MG63 (cell line): ENCODE measurements around the gene CLDN19. TPM values are rescaled to one million over a fixed set of nuclear protein-coding genes. Genes with fewer than 3 reads are reported as not detected.
A peak's percentile ranks its signal among the peaks of the same experiment; 100 is the strongest.
"Not testable (repeated sequence)": the region's sequence is repeated elsewhere in the genome, so short reads cannot be mapped to it uniquely, and the experiment has no call there.

Source experiments
- DNase-seq: peaks from one replicate; pipeline ENCODE4 v3.0.0-alpha.2; 2020
- H3K27me3 ChIP-seq: fragments of 250-450 bp; sonication (Bioruptor Pico); 2 replicates; pipeline ENCODE4 v1.5.1; 2020; ENCODE audit warnings: mild to moderate bottlenecking, moderate library complexity
- H3K36me3 ChIP-seq: fragments of 250-450 bp; sonication (Bioruptor Pico); 2 replicates; pipeline ENCODE4 v1.5.1; 2020; ENCODE audit warnings: mild to moderate bottlenecking, moderate library complexity
- H3K4me3 ChIP-seq: fragments of 250-450 bp; sonication (Bioruptor Pico); 2 replicates; pipeline ENCODE4 v1.5.1; 2020; ENCODE audit warnings: mild to moderate bottlenecking, moderate library complexity
- H3K9me3 ChIP-seq: fragments of 250-450 bp; sonication (Bioruptor Pico); 2 replicates; pipeline ENCODE4 v1.5.1; 2020; ENCODE audit warnings: mild to moderate bottlenecking, moderate library complexity
- total RNA-seq: library from RNA; depleted of rRNA; stranded (reverse); fragments of >200 nt; shearing (Covaris generic); gene quantifications from 2 replicates; pipeline ENCODE4 v1.2.3, GENCODE V29; 2014; ENCODE audit warnings: low replicate concordance

CLDN19 gene
- total RNA-seq, 1 experiment from 2014 or later: not detected

- H3K9me3 ChIP-seq: no peaks in the 10 kb centered on the region
- DNase-seq: peak; percentile 99
- peaks cover 10% of the 10 kb centered on the region for H3K36me3 ChIP-seq
- H3K4me3 ChIP-seq: peak within 1 kb of the TSS; percentile 87
- no peaks in the 10 kb centered on the region for H3K27me3 ChIP-seq
Observed at GRCh38 chr1:42766741-42767509, 26.9 kb upstream of the CLDN19 start, which contains the start of the genes C1orf50 and P3H1. TSS of gene C1orf50 (plus strand) at chr1:42767249. CDS start at chr1:42767312, 63 bp downstream. TSS of gene P3H1 (minus strand) at chr1:42767028. CDS start at chr1:42766971, 57 bp downstream.

DNA sequence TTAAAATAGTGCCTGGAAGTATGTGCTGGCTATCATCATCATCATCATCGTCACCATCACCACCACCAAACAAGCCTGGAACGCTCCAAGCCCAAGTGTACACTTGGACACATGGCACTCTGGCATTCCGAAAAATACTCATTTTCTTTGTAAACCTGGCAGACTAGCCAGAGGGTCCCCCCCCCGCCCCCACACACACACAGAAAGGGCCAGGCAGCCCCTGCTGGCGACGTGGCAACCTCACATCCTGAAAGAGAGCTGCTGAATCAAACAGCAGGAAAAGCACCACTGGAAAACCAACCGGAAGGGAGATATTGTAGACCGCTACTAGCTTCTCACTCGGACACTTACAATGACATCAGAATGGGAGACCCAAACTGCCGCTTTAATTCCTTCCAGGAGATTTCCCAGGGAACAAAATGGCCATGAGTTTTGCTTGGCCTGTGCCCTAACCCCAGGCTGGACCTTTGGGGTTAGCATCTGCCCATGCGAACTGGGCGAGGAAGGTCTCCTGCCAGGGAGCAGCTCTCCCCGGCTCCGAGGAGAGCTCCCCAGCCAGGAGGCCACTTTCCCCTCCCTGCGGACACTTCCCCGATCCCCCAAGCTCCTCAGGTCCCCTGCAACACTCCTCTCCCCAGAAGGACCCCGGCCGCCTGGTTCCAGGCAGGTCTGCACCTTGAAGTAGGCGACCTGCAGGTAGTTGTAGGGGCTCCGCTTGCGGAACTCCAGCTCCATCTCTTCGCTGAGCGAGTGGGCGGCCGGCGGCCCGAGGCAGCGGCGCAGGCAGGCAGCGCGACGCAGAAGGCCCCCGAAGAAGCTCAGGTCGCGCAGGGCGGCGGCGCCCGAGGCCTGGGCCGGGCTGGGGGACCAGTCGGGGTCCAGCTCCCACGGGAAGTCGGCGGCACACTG, 26.1 kb upstream of the CLDN19 start:
- Histone ChIP-seq H3K9me3 (no peaks in the 10 kb centered on the region), H3K27me3 (no peaks in the 10 kb centered on the region), H3K36me3 (peaks cover 14% of the 10 kb centered on the region), H3K4me3 (peak overlapping the region; percentile 87)
- DNase-seq: peak; percentile 70

- no peak for DNase-seq
- Histone ChIP-seq H3K4me3 (peak overlapping the region; percentile 87), H3K27me3 (no peaks in the 10 kb centered on the region), H3K9me3 (no peaks in the 10 kb centered on the region), H3K36me3 (peaks cover 14% of the 10 kb centered on the region)
Observed at GRCh38 chr1:42765269-42765668, 25.2 kb upstream of the CLDN19 start.

GRCh38 chr1:42762269-42762668, 22.2 kb upstream of the CLDN19 start:
- Histone ChIP-seq H3K36me3 (peaks cover 32% of the 10 kb centered on the region), H3K9me3 (no peaks in the 10 kb centered on the region), H3K4me3 (no peak overlapping the region), H3K27me3 (no peaks in the 10 kb centered on the region)
- no peak for DNase-seq

DNA sequence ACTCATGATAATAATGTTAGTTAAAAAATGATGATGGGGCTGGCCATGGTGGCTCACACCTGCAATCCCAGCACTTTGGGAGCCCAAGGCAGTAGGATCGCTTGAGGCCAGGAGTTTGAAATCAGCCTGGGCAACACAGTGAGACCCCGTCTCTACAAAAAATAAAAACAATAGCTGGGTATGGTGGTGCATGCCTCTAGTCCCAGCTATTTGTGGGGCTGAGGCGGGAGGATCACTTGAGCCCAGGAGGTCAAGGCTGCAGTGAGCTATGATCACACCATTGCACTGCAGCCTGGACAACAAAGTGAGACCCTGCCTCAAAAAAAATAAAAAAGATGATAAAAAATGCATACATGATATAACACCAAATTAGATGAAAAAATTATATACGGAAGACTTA, 21.5 kb upstream of the CLDN19 start:
- Histone ChIP-seq H3K36me3 (peaks cover 39% of the 10 kb centered on the region), H3K9me3 (no peaks in the 10 kb centered on the region), H3K4me3 (no peak overlapping the region), H3K27me3 (no peaks in the 10 kb centered on the region)
- DNase-seq: no peak

DNA sequence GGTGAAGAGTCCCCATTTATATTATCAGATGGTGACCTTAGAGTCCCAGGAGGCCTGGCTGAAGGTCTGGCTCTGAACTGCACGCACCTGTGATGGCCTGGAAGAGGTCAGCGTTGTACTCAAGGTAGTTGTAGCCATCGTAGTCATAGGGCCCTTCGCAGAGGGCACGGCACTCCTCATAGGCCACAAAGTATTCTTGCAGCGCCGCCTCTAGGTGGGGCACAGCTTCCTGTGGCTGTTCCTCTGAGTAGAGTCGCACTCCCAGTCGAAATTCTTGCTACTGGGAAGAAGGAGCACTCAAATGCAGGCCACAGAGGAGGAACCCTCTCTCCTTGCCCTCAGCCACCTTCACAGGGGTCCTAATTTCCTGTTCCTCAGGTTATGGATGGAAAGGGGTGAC, 19.1 kb upstream of the CLDN19 start:
- no peak overlapping the region for H3K4me3 ChIP-seq
- peaks cover 61% of the 10 kb centered on the region for H3K36me3 ChIP-seq
- no peaks in the 10 kb centered on the region for H3K9me3 ChIP-seq
- DNase-seq: no peak
- no peaks in the 10 kb centered on the region for H3K27me3 ChIP-seq

DNA sequence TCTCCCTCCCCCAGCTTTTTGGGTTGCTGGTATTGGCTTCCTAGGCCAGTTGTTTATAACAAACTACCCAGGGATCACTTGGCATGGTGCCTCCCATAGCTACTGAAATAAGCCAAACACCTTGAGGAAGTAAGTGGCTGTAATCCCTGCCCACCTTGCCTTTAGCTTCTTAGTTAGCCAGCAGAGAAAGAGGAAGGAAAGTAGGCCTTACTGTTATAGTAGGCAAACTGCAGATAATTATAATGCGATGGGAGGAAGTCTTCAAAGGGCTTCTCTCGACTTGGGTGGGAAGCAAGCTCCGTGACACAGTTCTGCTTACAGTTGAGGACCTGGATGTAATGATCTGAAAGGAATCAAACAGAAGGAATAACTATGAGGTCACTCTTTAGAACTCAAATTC, 18.6 kb upstream of the CLDN19 start:
- H3K9me3 ChIP-seq: no peaks in the 10 kb centered on the region
- no peak for DNase-seq
- no peaks in the 10 kb centered on the region for H3K27me3 ChIP-seq
- no peak overlapping the region for H3K4me3 ChIP-seq
- peaks cover 66% of the 10 kb centered on the region for H3K36me3 ChIP-seq

- no peaks in the 10 kb centered on the region for H3K9me3 ChIP-seq
- H3K27me3 ChIP-seq: no peaks in the 10 kb centered on the region
- H3K4me3 ChIP-seq: no peak overlapping the region
- H3K36me3 ChIP-seq: peaks cover 74% of the 10 kb centered on the region
- no peak for DNase-seq
Observed at GRCh38 chr1:42757892-42758275, 17.8 kb upstream of the CLDN19 start.

DNA sequence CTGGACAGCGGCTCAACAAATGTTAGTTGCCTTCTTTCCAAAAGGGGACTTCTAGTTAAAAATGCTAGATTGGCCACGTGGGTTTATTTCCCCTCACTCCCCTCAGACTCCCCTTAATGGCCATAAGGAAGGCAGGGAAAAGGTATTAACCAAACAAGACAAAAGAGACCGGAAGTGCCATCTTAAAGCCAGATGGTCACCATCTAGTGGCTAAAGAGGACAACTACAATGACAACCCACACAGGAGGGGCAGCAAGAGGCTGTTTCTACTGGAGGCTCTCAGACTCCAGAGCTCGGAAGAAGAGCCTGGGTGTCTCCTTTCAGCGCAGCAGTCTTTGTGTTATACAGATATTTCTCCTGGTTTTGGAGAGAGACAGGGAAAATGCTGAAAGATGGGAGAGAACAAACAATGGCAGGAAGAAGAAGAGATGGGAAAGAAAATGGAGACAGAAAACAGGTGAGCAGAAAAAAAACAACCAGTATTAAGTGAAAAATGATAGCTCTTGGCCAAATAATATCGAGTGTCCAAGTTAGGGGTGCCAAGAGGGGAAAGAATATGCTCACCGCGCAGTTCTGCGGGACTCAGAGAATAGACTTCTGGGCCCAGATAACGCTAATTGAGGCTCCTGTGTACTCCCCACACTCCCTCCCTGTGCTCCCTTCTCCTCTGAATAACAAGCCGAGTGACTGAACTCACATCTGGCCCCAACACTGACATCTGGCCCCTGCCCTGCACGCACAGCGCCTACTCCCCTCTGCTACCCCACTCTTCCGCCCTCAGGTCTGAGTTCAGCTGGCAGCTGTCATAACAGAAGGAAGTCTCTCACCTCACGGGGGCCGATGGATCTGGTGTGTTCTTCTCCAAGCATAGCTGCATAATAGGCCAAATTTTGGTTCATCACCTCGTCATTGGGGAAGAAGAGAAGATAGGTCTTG, 17.2 kb upstream of the CLDN19 start:
- no peak for DNase-seq
- no peaks in the 10 kb centered on the region for H3K9me3 ChIP-seq
- H3K4me3 ChIP-seq: no peak overlapping the region
- no peaks in the 10 kb centered on the region for H3K27me3 ChIP-seq
- H3K36me3 ChIP-seq: peaks cover 76% of the 10 kb centered on the region

- H3K36me3 ChIP-seq: peaks cover 67% of the 10 kb centered on the region
- no peak for DNase-seq
Observed at GRCh38 chr1:42753070-42753469, 13.0 kb upstream of the CLDN19 start.

GRCh38 chr1:42752284-42752683, 12.2 kb upstream of the CLDN19 start:
- no peak overlapping the region for H3K4me3 ChIP-seq
- no peaks in the 10 kb centered on the region for H3K9me3 ChIP-seq
- H3K27me3 ChIP-seq: no peaks in the 10 kb centered on the region
- H3K36me3 ChIP-seq: peaks cover 69% of the 10 kb centered on the region
- no peak for DNase-seq

More at GRCh38 chr1:42753070-42753469, 13.0 kb upstream of the CLDN19 start:
- Histone ChIP-seq H3K9me3 (no peaks in the 10 kb centered on the region), H3K27me3 (no peaks in the 10 kb centered on the region), H3K4me3 (no peak overlapping the region)

GRCh38 chr1:42751511-42752070, 11.6 kb upstream of the CLDN19 start:
- not testable (repeated sequence) for DNase-seq, H3K4me3 ChIP-seq, H3K9me3 ChIP-seq, H3K27me3 ChIP-seq
- H3K36me3 ChIP-seq: peaks cover 67% of the 10 kb centered on the region

DNA sequence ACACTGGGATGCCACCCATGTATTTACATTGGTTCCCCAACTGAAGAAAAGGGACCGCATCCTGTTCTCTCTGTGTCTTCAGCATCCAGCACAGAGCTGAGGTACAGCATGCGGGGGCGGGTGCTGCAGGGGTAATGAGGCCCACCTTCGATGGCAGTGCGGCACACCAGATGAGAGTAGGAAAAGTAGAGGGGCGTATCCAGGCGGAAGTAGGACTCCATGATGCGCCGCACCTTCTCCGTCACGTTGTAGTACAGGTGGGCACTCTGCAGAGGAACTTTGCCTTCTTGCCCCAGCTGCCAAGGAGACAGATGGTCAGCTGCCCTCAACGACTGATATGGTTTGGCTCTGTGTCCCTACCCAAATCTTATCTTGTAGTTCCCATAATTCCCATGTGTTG, 10.0 kb upstream of the CLDN19 start:
- no peaks in the 10 kb centered on the region for H3K27me3 ChIP-seq
- H3K9me3 ChIP-seq: no peaks in the 10 kb centered on the region
- H3K36me3 ChIP-seq: peaks cover 53% of the 10 kb centered on the region
- H3K4me3 ChIP-seq: no peak overlapping the region
- DNase-seq: no peak

DNA sequence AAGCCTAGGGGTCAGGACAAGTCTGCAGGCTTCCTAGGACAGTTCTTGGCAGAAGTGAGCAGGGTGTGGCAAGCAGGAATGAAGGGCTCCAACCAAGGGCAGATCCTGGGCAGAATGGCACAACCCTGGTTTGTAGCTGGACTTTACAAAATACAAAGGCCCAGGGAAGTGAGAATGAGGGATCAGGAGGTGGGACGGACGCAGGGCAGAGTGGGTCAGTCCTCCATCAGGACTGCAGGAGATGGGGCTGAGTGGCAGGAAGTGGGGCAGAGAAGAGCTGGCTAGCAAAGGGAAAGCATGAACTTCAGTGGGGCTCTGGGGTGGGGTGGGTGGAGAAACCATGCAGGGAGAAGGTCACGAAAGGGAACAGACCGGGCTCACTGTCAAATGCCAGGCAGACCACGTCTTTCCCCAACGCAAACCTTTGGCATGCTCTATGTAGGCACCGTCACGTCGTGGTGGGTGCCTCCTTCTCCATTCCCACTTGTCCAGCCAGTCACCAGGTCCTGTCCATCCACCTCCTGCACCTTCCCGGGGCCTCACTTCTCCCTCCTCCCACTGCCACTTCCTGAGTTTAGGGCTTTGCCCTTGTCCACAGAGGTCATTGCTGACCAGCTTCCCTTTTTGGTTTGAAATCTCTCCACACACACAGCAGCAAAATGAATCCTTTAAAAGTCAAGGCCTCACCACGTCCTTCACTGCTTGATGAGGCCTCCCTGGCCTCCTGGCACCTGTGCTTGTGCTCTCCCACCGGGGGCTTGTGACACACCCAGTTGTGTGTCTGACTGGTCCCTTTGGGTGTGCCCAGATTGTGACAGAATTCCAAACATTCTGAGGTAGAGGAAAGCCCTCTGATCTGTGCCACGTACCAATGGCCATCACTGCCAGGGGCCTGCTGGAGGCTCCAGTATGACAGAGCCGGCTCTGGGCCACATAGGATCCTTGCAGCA, 8.7 kb upstream of the CLDN19 start:
- Histone ChIP-seq H3K9me3 (no peaks in the 10 kb centered on the region), H3K27me3 (no peaks in the 10 kb centered on the region), H3K36me3 (peaks cover 42% of the 10 kb centered on the region), H3K4me3 (no peak overlapping the region)
- DNase-seq: no peak

DNA sequence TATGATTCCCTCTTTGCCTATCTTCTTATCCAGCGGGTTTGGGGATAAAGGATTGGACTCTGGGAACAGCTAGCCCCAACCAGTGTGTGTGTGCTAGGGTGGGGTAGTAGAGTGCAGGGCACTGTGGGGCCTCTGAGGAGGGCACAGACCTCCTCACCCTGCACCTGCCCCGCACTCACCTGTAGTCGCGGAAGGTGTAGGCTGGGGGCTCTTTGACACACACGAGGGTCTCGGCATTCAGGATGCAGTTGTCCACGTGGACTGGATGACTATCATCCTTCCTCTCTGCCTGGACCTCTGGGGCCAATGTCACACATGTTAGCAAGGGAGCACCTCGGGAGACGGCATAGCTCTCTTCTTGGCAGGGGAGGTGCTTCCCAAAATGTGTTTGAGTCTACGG, 8.0 kb upstream of the CLDN19 start:
- no peaks in the 10 kb centered on the region for H3K27me3 ChIP-seq
- H3K4me3 ChIP-seq: no peak overlapping the region
- H3K9me3 ChIP-seq: no peaks in the 10 kb centered on the region
- peaks cover 34% of the 10 kb centered on the region for H3K36me3 ChIP-seq
- no peak for DNase-seq
